NCI-H1436 (cell line): ENCODE measurements around the gene L3MBTL2.
"Not testable (repeated sequence)": the region's sequence is repeated elsewhere in the genome, so short reads cannot be mapped to it uniquely, and the experiment has no call there.

Experiments used
- DNase-seq: peaks from one replicate; lab custom pipeline; 2025; lab: John Stamatoyannopoulos, UW

The L3MBTL2 gene

DNA sequence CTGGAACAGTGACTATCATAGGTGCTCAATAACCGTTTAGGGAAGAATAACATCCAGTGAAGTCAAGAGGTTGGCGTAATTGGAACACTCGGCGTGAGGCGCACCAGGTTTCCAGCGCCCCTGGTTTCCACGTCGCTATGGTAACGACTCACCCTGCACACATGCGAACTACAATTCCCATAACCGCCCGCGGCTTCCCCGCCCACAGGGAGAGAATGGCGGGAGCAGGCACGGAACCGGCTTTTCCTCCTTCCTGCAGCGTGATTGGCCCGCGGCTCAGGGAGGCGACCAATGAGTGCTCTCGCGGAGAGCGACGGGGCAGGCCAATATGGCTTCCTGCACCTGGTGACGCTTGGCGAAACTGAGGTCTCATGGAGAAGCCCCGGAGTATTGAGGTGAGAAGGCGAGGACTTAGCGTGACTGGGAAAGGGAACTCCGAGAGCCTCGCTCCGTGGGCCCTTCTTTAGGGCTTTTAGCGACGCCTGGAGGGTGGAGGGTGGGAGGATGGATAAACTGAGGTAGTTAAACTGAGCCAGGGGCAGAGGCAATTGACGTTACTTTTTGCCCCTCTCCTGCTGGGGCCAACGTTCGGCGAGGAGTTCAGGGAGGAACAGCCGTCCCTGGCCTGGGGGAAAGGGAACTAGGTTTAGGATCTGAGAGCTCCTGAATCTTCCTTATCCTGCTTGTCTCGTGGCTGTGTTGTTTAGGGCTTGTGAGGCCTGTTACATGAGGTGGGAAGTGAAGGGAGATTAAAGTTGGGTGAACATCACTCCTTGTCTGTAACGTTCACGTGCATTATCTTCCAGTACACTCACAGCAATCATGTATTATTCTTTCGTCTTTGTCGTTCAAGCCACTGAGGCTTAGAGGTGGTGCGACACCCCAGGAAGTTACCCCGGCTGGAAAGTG is at the start of gene L3MBTL2:
L3MBTL2 (plus strand) TSS at position 321 of the 909 bp plus-strand sequence; CDS start at position 372, 51 bp downstream.
- peak; percentile 97 for DNase-seq

DNA sequence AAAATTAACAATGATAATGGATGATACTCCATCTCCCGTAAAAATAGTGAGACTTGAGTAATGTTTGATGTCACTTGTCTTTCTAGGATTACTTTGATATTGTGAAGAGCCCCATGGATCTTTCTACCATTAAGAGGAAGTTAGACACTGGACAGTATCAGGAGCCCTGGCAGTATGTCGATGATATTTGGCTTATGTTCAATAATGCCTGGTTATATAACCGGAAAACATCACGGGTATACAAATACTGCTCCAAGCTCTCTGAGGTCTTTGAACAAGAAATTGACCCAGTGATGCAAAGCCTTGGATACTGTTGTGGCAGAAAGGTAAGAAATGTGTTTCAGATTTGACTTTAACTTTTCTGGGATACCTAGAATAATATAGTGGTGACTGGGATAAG is 48.0 kb upstream of the L3MBTL2 start:
- DNase-seq = no peak

DNA sequence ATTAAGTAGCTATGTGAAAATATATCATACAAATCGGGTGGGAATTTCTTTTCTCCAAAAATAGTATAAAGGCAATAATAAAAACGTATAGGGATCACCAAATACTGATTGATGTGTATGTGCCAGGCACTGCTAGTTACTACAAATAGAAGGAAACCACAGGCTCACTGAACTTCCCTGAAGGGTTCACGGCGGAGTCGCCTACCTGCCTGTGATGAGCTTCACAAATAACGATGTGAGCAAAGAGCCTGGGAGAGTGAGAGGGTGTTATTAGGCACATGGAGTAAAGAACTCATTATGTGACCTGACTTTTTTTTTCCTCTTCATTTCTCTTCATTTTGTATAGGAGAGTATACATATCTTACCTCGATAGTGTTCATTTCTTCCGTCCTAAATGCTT is 36.0 kb upstream of the L3MBTL2 start:
- no peak for DNase-seq

DNA sequence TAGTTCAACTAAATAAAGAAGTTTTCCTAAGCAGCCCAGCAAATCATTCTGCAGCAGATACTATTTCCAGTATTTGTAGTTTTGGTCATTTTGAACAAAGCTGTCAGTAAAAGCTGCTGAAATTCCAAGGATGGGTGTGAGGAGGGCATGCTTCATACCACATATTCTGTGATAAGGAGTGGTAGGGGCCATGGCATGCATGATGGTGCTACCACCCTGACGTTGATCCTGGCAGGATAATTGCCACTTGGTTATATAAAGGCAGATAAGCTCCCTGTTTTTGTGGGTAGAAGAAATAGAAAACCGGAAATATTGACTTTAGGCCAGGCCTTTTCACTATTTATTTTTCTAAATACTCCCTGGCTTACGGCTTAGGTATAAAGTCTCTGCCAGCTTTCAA is 33.1 kb upstream of the L3MBTL2 start:
- no peak for DNase-seq

DNA sequence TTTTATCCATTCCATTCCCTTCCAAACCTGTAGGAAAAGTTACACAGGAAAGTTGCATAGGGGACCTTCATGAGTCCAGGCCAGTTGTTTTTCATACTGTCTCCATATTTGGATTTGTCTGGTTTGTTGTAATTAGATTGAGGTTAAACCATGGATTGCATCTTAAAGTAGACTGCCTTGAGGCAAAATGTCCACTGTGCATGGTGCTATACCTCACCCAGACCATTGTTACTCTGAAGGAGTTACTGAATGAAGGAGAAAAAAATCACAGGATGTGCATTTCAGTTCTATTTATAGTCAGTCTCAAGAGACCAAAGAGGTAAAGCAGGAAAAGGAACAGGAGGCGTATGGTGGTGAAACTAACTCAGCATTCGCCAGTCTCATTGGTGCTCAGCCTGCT is 29.6 kb upstream of the L3MBTL2 start:
- DNase-seq = no peak

GRCh38 chr22:41177040-41177621 is 28.0 kb upstream of the L3MBTL2 start:
- no peak for DNase-seq

GRCh38 chr22:41177622-41178424 is 27.3 kb upstream of the L3MBTL2 start:
- no peak for DNase-seq

GRCh38 chr22:41178425-41178975 is 26.6 kb upstream of the L3MBTL2 start:
- no peak for DNase-seq

- DNase-seq = not testable (repeated sequence)
Measured at GRCh38 chr22:41180362-41180761, 24.8 kb upstream of the L3MBTL2 start.

- no peak for DNase-seq
Measured at GRCh38 chr22:41180926-41181325, 24.2 kb upstream of the L3MBTL2 start.

GRCh38 chr22:41181349-41182241 is 23.5 kb upstream of the L3MBTL2 start:
- no peak for DNase-seq

DNA sequence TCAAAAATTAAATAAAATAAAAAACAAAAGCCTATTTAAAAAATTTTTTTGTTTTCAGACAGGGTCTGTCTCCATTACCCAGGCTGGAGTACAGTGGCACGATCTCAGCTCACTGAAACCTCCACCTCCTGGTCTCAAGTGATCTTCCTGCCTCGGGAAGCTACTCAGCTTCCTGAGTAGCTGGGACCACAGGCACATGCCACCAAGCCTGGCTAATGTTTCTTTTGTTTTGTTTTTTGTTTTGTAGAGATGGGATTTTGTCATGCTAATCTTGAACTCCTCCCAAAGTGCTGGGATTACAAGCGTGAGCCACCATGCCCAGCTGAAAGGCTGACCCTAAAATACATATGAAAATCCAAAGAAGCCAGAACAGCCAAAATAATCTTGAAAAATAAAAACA is 20.4 kb upstream of the L3MBTL2 start:
- DNase-seq = no peak

DNA sequence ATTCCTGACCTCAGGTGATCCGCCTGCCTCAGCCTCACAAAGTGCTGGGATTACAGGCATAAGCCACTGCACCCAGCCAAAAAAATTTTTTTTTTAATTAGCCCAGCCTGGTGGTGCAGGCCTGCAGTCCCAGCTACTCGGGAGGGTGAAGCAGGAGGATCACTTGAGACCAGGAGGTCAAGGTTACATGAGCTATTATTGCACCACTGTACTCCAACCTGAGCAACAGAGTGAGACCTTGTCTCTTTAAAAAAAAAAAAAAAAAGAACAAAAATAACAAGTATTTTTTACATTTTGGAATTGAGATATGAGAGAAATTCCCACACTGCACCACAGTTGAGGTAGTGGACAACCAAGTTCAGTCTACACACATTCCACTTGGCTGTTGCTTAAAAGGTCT is 13.6 kb upstream of the L3MBTL2 start:
- DNase-seq = no peak

- DNase-seq = no peak
Measured at GRCh38 chr22:41193829-41194228, 11.3 kb upstream of the L3MBTL2 start.

DNA sequence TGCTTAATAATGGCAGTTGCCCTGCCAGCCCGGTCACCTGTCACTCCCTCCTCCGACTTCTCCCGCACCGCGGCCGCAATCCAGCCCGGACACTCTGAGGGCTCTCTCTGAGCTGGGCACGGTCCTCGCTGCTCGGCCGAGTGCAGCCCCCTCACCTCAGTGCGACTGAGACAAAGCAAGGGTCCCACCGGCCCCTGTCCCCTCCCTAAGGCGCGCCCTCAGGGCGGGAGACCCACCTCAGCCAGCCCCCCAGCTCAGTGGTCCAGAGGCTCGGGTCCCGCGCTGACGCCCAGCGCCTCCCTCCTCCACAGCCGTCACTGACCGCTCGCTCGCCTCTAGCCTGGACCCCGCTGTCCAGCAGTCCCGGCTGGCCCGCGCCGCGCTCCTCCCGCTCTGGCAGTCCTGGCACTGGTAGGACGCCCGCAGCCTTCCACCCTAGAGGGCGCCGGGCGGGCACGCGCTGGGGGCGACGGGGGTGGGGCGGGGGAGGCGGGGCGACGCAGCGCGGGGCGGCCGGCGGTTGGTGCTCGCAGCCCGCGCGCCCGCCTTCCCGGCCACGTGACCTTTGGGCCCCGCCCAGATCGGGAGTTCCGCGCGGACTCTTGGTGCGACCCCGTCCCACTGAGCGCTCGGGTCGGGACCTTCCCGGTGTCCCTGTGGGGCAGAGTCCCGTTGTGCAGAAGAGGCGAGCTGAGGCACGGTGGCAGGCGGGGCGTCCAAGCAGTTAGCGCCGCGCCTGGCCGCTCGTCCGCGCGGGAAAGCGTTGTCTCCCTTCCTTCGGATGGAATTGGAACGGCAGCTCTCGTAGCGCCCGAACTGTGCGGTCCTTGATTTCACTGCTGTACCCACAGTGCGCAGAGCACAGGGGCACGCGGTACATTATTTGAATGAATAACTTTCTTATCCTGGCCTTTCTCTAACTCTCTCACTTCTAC is 7.8 kb upstream of the L3MBTL2 start:
- peak; percentile 74 for DNase-seq

- peak; percentile 19 for DNase-seq
Measured at GRCh38 chr22:41198027-41198580, 7.0 kb upstream of the L3MBTL2 start.

- no peak for DNase-seq
Measured at GRCh38 chr22:41201141-41201540, 4.0 kb upstream of the L3MBTL2 start.

GRCh38 chr22:41203118-41203517 is 2.0 kb upstream of the L3MBTL2 start:
- DNase-seq = no peak

GRCh38 chr22:41204066-41204465 is 1.0 kb upstream of the L3MBTL2 start:
- DNase-seq = no peak

GRCh38 chr22:41206719-41207118 is 1.6 kb downstream of the L3MBTL2 start:
- DNase-seq = no peak
